ENCODE data around the gene IPO11. TPM values are rescaled to one million over a fixed set of nuclear protein-coding genes. Genes with fewer than 3 reads are reported as not detected.
A peak's percentile ranks its signal among the peaks of the same experiment; 100 is the strongest.

Gene IPO11
- total and polyA plus RNA-seq, 2 experiments from 2014 or later: 18.7 to 64.7 TPM

DNA sequence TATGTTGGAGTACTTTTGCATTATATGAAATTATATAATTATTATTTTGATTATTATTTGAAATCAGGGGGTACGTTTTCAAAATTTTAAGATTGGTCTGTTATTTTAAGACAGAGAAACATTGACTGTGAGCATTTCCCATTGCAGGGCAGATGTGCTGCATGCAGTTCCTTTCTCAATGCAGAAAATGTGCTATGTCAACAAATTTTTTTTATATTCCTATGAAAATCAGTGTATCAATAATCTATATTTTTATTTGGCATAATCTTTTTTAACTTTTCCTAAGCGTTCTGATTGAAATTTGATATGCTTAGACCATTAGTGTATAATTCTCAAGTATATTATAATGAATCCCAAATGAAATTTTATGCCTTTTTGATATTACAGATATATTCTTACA lies 124.2 kb downstream of the IPO11 start (continued):
- TF ChIP-seq, protein P1, sequence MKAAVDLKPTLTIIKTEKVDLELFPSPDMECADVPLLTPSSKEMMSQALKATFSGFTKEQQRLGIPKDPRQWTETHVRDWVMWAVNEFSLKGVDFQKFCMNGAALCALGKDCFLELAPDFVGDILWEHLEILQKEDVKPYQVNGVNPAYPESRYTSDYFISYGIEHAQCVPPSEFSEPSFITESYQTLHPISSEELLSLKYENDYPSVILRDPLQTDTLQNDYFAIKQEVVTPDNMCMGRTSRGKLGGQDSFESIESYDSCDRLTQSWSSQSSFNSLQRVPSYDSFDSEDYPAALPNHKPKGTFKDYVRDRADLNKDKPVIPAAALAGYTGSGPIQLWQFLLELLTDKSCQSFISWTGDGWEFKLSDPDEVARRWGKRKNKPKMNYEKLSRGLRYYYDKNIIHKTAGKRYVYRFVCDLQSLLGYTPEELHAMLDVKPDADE (IDR thresholded peaks at IDR 0.05): no peak
- TF ChIP-seq NANOG (IDR thresholded peaks at IDR 0.05; ENCODE audit: borderline replicate concordance) (no peak), ZNF114 (CRISPR knock-in tag; IDR thresholded peaks at IDR 0.05) (no peak), EZH2 (IDR thresholded peaks at IDR 0.05; ENCODE audit: low read depth, unreplicated experiment) (no peak)

DNA sequence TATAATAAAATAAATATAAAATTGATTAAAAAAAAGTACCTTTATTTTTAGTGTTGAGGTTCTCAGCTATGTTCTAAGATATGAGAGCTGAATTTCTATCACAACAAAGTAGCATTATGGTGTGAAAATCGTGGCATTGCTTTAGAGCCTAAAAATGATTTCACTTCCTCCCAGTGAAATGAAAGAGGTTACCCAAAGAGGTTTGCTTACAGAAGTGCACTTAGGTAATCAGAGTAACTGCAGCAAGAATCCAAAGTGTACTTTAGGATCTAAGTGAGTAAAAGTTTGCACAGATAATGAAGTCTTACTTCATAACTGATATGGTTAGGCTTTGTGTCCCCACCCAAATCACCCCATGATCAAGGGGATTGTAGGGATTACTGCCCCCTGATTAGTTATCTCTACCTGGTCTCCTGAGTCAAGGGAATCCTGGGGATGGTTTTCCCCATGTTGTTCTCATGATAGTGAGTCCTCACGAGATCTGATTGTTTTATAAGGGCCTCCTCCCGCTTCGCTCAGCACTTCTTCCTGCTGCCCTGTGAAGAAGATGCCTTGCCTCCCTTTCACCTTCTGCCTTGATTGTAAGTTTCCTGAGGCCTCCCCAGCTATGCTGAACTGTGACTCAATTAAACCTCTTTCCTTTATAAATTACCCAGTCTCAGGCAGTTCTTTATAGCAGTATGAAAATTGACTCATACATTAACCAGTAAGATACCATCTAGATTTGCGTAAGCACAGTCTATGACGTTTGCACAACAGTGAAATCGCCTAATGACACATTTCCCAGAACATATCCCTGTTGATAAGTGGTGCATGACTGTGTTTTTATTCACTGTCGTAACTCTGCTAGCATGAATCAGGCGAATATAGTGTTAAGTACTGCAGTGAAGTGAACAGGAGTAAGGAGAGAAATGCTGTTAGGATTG lies 125.7 kb downstream of the IPO11 start:
- ATAC-seq (no peak), DNase-seq (ENCODE audit: low spot score) (no peak)
- Histone ChIP-seq H3K27ac (ENCODE audit: low read depth) (no peak overlapping the region), H4K20me1 (replicated peaks; ENCODE audit: insufficient read depth) (no peaks in the 10 kb centered on the region), H3K36me3 (ENCODE audit: insufficient read depth) (no peaks in the 10 kb centered on the region), H3K79me2 (replicated peaks; ENCODE audit: insufficient read depth) (no peaks in the 10 kb centered on the region; the same call in none of the 2 replicates), H3K27me3 (ENCODE audit: insufficient read depth) (no peaks in the 10 kb centered on the region), H2AFZ (no peak overlapping the region), H3K4me1 (ENCODE audit: insufficient read depth) (no peaks in the 10 kb centered on the region), H3F3A (replicated peaks; ENCODE audit: low read depth) (no peaks in the 10 kb centered on the region), H3K4me2 (no peak overlapping the region), H3K9me2 (ENCODE audit: insufficient read depth) (no peaks in the 10 kb centered on the region), H3K4me3 (no peak overlapping the region)
- H3K27me3 Mint-ChIP-seq (ENCODE audit: insufficient read depth, low read depth, poor library complexity): no peaks in the 10 kb centered on the region
- H3K9me3 Mint-ChIP-seq: no peaks in the 10 kb centered on the region
- 0 out of 2 replicates have a peak overlapping the region, but pooled peaks have one; percentile 15 for H3K27ac Mint-ChIP-seq
- TF ChIP-seq NANOG (IDR thresholded peaks at IDR 0.05; ENCODE audit: borderline replicate concordance) (no peak), STAT1 (IDR thresholded peaks at IDR 0.05; ENCODE audit: unreplicated experiment) (no peak), JUNB (IDR thresholded peaks at IDR 0.05; ENCODE audit: unreplicated experiment) (no peak), ZNF114 (CRISPR knock-in tag; IDR thresholded peaks at IDR 0.05) (no peak), EZH2 (IDR thresholded peaks at IDR 0.05; ENCODE audit: low read depth, unreplicated experiment) (no peak), CREB1 (CRISPR knock-in tag; IDR thresholded peaks at IDR 0.05; ENCODE audit: low read depth) (no peak), EZH2phosphoT487 (IDR thresholded peaks at IDR 0.05; ENCODE audit: unreplicated experiment) (no peak), ZNF331 (CRISPR knock-in tag; IDR thresholded peaks at IDR 0.05; ENCODE audit: low read depth) (no peak)
- TF ChIP-seq, protein P1 (IDR thresholded peaks at IDR 0.05): no peak
- TF ChIP-seq, protein P2, sequence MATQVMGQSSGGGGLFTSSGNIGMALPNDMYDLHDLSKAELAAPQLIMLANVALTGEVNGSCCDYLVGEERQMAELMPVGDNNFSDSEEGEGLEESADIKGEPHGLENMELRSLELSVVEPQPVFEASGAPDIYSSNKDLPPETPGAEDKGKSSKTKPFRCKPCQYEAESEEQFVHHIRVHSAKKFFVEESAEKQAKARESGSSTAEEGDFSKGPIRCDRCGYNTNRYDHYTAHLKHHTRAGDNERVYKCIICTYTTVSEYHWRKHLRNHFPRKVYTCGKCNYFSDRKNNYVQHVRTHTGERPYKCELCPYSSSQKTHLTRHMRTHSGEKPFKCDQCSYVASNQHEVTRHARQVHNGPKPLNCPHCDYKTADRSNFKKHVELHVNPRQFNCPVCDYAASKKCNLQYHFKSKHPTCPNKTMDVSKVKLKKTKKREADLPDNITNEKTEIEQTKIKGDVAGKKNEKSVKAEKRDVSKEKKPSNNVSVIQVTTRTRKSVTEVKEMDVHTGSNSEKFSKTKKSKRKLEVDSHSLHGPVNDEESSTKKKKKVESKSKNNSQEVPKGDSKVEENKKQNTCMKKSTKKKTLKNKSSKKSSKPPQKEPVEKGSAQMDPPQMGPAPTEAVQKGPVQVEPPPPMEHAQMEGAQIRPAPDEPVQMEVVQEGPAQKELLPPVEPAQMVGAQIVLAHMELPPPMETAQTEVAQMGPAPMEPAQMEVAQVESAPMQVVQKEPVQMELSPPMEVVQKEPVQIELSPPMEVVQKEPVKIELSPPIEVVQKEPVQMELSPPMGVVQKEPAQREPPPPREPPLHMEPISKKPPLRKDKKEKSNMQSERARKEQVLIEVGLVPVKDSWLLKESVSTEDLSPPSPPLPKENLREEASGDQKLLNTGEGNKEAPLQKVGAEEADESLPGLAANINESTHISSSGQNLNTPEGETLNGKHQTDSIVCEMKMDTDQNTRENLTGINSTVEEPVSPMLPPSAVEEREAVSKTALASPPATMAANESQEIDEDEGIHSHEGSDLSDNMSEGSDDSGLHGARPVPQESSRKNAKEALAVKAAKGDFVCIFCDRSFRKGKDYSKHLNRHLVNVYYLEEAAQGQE (IDR thresholded peaks at IDR 0.05; ENCODE audit: unreplicated experiment): no peak
- TF ChIP-seq, protein P3, sequence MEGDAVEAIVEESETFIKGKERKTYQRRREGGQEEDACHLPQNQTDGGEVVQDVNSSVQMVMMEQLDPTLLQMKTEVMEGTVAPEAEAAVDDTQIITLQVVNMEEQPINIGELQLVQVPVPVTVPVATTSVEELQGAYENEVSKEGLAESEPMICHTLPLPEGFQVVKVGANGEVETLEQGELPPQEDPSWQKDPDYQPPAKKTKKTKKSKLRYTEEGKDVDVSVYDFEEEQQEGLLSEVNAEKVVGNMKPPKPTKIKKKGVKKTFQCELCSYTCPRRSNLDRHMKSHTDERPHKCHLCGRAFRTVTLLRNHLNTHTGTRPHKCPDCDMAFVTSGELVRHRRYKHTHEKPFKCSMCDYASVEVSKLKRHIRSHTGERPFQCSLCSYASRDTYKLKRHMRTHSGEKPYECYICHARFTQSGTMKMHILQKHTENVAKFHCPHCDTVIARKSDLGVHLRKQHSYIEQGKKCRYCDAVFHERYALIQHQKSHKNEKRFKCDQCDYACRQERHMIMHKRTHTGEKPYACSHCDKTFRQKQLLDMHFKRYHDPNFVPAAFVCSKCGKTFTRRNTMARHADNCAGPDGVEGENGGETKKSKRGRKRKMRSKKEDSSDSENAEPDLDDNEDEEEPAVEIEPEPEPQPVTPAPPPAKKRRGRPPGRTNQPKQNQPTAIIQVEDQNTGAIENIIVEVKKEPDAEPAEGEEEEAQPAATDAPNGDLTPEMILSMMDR (conservative IDR thresholded peaks at IDR 0.05; ENCODE audit: low read depth in 2 of 2): no peak
- H3K4me3 Mint-ChIP-seq: no peak overlapping the region
- peaks cover 9% of the 10 kb centered on the region; the same call in 2 of the 3 replicates for H3K36me3 Mint-ChIP-seq (ENCODE audit: low read depth)
- peaks cover 6% of the 10 kb centered on the region; the same call in 2 of the 3 replicates for H3K4me1 Mint-ChIP-seq

Measured in GM23338 (cell line).